GM21515 (cell line): ENCODE data around the gene LCN2.
"Not testable (repeated sequence)": the region's sequence is repeated elsewhere in the genome, so short reads cannot be mapped to it uniquely, and the experiment has no call there.

Experiments used
- ATAC-seq: cut with Tn5 transposase; IDR thresholded peaks from one replicate; pipeline ENCODE4 v1.9.1; 2021; ENCODE audit not compliant: unreplicated experiment

LCN2 gene

GRCh38 chr9:128164307-128164885 lies 15.1 kb downstream of the LCN2 start:
- no peak for ATAC-seq

- no peak for ATAC-seq
Measured at GRCh38 chr9:128166169-128166568, 16.9 kb downstream of the LCN2 start.

GRCh38 chr9:128167209-128167608 lies 18.0 kb downstream of the LCN2 start:
- ATAC-seq: no peak

- ATAC-seq: no peak
Measured at GRCh38 chr9:128168731-128169308, 19.6 kb downstream of the LCN2 start.

GRCh38 chr9:128169492-128169891 lies 20.2 kb downstream of the LCN2 start:
- ATAC-seq: no peak

GRCh38 chr9:128169925-128170324 lies 20.7 kb downstream of the LCN2 start:
- no peak for ATAC-seq

- no peak for ATAC-seq
Measured at GRCh38 chr9:128174062-128174461, 24.8 kb downstream of the LCN2 start.

GRCh38 chr9:128175102-128175563 lies 25.9 kb downstream of the LCN2 start:
- ATAC-seq: no peak

GRCh38 chr9:128175726-128176125 lies 26.5 kb downstream of the LCN2 start:
- ATAC-seq: no peak

- ATAC-seq: no peak
Measured at GRCh38 chr9:128178806-128179431, 29.7 kb downstream of the LCN2 start.

GRCh38 chr9:128180001-128180400 lies 30.7 kb downstream of the LCN2 start:
- no peak for ATAC-seq

- ATAC-seq: no peak
Measured at GRCh38 chr9:128180447-128180846, 31.2 kb downstream of the LCN2 start.

- not testable (repeated sequence) for ATAC-seq
Measured at GRCh38 chr9:128181480-128181879, 32.2 kb downstream of the LCN2 start.

GRCh38 chr9:128182893-128183588 lies 33.8 kb downstream of the LCN2 start:
- ATAC-seq: no peak

- ATAC-seq: no peak
Measured at GRCh38 chr9:128185979-128186965, 37.0 kb downstream of the LCN2 start.

GRCh38 chr9:128187361-128187760 lies 38.1 kb downstream of the LCN2 start:
- no peak for ATAC-seq

- no peak for ATAC-seq
Measured at GRCh38 chr9:128188209-128188608, 39.0 kb downstream of the LCN2 start.

GRCh38 chr9:128190013-128190412 lies 40.8 kb downstream of the LCN2 start:
- ATAC-seq: no peak

GRCh38 chr9:128190516-128191405 lies 41.5 kb downstream of the LCN2 start:
- peak; percentile 34 for ATAC-seq
